LNCaP clone FGC (cell line): ENCODE results near the gene TMCO4.
A peak's percentile ranks its signal among the peaks of the same experiment; 100 is the strongest.

Source experiments
- DNase-seq: peaks from one replicate; pipeline ENCODE4 v3.0.0-alpha.2; 2011; ENCODE audit warnings: low read depth
- H3K4me3 ChIP-seq: 2 replicates; pipeline ENCODE4 v1.5.1; 2011; ENCODE audit warnings: mild to moderate bottlenecking, low read depth, low read length, control low read depth
- TF ChIP-seq, protein P1 (sequence below): IDR thresholded peaks from 2 replicates; pipeline ENCODE4 v1.5.1; 2012; ENCODE audit warnings: mild to moderate bottlenecking; ENCODE audit not compliant: control insufficient read depth, insufficient read depth; ENCODE audit errors: extremely low read depth

TMCO4 gene

DNA sequence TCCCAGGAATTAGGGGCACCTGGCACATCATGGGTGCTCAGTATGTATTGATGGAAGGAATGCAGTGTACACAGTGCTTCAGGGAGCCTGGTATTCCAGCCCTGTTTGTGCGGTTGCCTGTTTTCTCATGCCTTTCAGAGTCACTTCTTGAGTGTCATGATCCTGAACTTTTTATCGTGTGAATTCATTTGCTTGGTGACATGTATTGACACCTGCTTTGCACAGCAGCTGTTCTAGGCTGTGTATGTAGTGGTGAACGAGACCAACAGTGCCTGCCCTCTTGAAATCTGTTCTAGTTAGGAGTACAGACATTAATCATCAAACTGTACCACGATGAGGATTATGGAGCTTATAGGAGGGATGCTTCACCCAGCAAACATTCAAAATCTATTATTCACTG, 128.9 kb downstream of the TMCO4 start:
- H3K4me3 ChIP-seq: no peak overlapping the region
- no peak for DNase-seq
- TF ChIP-seq, protein P1, sequence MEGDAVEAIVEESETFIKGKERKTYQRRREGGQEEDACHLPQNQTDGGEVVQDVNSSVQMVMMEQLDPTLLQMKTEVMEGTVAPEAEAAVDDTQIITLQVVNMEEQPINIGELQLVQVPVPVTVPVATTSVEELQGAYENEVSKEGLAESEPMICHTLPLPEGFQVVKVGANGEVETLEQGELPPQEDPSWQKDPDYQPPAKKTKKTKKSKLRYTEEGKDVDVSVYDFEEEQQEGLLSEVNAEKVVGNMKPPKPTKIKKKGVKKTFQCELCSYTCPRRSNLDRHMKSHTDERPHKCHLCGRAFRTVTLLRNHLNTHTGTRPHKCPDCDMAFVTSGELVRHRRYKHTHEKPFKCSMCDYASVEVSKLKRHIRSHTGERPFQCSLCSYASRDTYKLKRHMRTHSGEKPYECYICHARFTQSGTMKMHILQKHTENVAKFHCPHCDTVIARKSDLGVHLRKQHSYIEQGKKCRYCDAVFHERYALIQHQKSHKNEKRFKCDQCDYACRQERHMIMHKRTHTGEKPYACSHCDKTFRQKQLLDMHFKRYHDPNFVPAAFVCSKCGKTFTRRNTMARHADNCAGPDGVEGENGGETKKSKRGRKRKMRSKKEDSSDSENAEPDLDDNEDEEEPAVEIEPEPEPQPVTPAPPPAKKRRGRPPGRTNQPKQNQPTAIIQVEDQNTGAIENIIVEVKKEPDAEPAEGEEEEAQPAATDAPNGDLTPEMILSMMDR: no peak

DNA sequence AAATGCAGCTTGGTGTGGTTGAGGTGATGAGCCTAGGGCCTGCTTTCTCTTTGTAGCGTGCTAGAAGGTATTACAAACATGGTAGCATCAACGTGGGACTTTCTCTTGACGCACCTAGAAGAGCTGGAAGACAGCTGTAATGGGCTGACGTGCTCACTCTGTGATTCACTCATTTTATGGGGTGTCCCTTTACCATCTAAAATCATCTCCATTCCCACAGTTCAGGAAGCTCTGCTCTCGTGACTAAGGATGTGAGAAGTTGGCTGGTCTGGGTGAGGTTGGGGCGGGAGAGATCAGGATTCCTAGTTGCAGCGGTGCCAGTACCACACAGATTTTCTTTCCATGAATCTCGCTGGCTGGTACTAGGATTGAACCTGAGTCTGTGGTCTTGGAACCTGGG, 130.8 kb downstream of the TMCO4 start:
- TF ChIP-seq, protein P1: no peak
- no peak for DNase-seq
- H3K4me3 ChIP-seq: no peak overlapping the region

DNA sequence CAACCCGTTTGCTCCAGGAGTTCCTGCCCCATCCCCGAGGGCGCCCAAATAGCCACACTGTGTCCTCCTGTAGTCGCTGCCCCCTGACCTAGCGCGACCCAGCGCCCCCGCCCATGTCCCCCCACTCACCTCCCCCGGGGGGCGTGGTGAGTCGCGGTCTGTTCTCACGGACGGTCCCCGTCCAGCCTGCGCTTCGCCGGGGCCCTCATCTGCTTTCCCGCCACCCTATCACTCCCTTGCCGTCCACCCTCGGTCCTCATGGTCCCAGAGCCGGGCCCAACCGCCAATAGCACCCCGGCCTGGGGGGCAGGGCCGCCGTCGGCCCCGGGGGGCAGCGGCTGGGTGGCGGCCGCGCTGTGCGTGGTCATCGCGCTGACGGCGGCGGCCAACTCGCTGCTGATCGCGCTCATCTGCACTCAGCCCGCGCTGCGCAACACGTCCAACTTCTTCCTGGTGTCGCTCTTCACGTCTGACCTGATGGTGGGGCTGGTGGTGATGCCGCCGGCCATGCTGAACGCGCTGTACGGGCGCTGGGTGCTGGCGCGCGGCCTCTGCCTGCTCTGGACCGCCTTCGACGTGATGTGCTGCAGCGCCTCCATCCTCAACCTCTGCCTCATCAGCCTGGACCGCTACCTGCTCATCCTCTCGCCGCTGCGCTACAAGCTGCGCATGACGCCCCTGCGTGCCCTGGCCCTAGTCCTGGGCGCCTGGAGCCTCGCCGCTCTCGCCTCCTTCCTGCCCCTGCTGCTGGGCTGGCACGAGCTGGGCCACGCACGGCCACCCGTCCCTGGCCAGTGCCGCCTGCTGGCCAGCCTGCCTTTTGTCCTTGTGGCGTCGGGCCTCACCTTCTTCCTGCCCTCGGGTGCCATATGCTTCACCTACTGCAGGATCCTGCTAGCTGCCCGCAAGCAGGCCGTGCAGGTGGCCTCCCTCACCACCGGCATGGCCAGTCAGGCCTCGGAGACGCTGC, 133.9 kb downstream of the TMCO4 start:
- TF ChIP-seq, protein P1: no peak
- H3K4me3 ChIP-seq: no peak overlapping the region
- no peak for DNase-seq

DNA sequence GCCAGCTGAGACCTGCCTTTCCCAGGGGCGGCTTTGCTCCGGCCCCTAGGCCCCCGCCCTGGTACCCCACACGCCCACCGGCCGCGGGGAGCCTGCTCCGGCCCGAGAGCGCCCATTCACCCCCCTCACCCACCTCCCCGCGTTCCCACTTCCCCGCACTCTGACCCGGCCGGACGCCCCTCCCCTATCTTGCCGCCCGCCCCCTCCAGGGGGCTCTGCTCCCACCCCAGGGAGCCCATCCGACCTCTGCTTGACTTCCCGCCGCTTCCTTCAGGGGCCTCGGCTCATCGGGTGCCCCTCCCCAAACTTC, 134.6 kb downstream of the TMCO4 start:
- H3K4me3 ChIP-seq: no peak overlapping the region

DNA sequence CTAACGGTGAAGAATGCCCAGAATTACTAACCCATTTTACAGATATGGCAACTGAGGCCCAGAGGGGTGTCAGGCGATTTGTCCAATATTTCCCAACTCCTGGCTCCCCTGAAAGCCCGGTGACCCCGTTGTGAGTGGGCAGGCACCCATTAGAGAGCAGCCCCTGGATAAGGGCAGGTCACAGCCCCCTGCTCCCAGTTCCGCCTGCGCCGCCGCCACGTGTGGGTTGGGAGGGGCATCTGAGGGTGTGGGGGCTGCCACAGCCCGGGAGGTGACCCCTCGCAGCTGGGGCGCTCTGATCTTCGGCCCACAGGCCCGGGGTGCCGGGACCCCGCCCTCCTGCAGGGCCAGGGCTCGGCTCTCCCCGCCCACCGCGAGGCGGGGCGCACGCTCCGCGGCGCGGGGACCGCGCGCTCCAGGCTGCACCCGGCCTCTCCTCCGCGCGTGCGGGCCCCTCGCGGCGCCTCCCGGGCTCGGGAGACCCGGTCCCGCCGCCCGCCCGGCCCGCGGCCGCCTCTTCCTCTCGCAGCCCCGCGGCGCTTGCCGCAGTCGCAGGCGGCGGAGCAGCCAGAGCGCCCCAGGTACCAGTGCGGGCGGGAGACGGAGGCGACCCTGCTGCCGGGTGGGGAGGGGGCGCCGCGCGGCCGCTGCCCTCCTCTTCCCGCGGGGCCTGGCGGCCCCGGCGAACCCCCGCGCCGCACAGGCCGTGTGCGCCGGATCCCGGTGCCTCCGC, 135.1 kb downstream of the TMCO4 start, which contains the start of gene HTR6:
Gene HTR6, plus strand, starts transcription at position 423 of the 733 bp plus-strand sequence. CDS start 879 bp downstream, outside the sequence.
- DNase-seq: no peak
- TF ChIP-seq, protein P1: no peak
- H3K4me3 ChIP-seq: peak within 1 kb of the TSS; percentile 31; the same call in 1 of the 2 replicates

More for the DNA sequence above, 134.6 kb downstream of the TMCO4 start:
- DNase-seq: no peak
- TF ChIP-seq, protein P1: no peak

DNA sequence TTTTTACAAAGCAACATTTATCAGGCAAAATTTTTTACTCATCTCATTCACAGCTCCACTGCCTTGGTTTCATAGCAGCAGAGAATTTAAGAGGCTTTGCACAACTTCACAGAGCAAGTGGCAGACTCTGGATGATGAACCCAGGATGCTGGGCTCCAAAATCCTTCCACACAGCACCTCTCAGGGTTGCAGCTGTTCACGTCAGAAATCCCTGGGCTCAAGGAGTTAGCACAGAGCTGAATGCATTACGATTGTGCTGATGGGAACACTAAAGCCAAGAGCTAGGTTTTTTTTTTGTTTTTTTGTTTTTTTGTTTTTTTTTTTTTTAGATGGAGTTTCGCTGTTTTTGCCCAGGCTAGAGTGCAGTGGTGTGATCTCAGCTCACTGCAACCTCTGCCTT, 137.4 kb downstream of the TMCO4 start:
- no peak overlapping the region for H3K4me3 ChIP-seq
- no peak for DNase-seq
- TF ChIP-seq, protein P1: no peak
